Stimulated activated CD8-positive, alpha-beta memory T cell treated with anti-CD3 and anti-CD28 coated beads, Interleukin-15, amount 100 ng/mL, for 1 hour (primary cell): ENCODE results near the gene IGSF21.
"Not testable (repeated sequence)": the region's sequence is repeated elsewhere in the genome, so short reads cannot be mapped to it uniquely, and the experiment has no call there.

ENCODE experiments used
- DNase-seq: peaks from one replicate; pipeline ENCODE4 v3.0.0-alpha.2; 2020; ENCODE audit warnings: low read depth

IGSF21 gene

GRCh38 chr1:18400347-18401102 is 292.9 kb downstream of the IGSF21 start:
- DNase-seq, result no peak

- no peak for DNase-seq
Measured at GRCh38 chr1:18401921-18402320, 294.3 kb downstream of the IGSF21 start.

GRCh38 chr1:18404460-18404859 is 296.9 kb downstream of the IGSF21 start:
- no peak for DNase-seq

GRCh38 chr1:18407166-18408045 is 299.8 kb downstream of the IGSF21 start:
- no peak for DNase-seq

- no peak for DNase-seq
Measured at GRCh38 chr1:18408656-18409370, 301.2 kb downstream of the IGSF21 start.

GRCh38 chr1:18409609-18410237 is 302.1 kb downstream of the IGSF21 start:
- no peak for DNase-seq

- no peak for DNase-seq
Measured at GRCh38 chr1:18410407-18410806, 302.8 kb downstream of the IGSF21 start.

GRCh38 chr1:18411321-18411720 is 303.7 kb downstream of the IGSF21 start:
- DNase-seq, result no peak

GRCh38 chr1:18411820-18412641 is 304.4 kb downstream of the IGSF21 start:
- DNase-seq, result no peak

- DNase-seq, result no peak
Measured at GRCh38 chr1:18412882-18413353, 305.3 kb downstream of the IGSF21 start.

GRCh38 chr1:18413541-18414305 is 306.1 kb downstream of the IGSF21 start:
- no peak for DNase-seq

- no peak for DNase-seq
Measured at GRCh38 chr1:18414321-18414720, 306.7 kb downstream of the IGSF21 start.

GRCh38 chr1:18414872-18415447 is 307.4 kb downstream of the IGSF21 start:
- no peak for DNase-seq

GRCh38 chr1:18415448-18416027 is 307.9 kb downstream of the IGSF21 start:
- no peak for DNase-seq

GRCh38 chr1:18416126-18416525 is 308.5 kb downstream of the IGSF21 start:
- DNase-seq, result not testable (repeated sequence)

GRCh38 chr1:18417316-18418269 is 310.0 kb downstream of the IGSF21 start:
- DNase-seq, result no peak

- DNase-seq, result no peak
Measured at GRCh38 chr1:18419113-18419844, 311.7 kb downstream of the IGSF21 start.

GRCh38 chr1:18419845-18420184 is 312.2 kb downstream of the IGSF21 start:
- DNase-seq, result no peak
